Neural progenitor cell (in vitro differentiated cells): ENCODE results near the gene LTBP2.

Source experiments
- CTCF ChIP-seq: fragments of 200-600 bp; sonication (generic); IDR thresholded peaks from 2 replicates; pipeline ENCODE4 v1.5.1; 2017; ENCODE audit warnings: antibody characterized with exemption, mild to moderate bottlenecking
- EZH2 ChIP-seq: fragments of 200-600 bp; sonication (generic); IDR thresholded peaks from 2 replicates; pipeline ENCODE4 v1.6.1; 2017; ENCODE audit warnings: antibody characterized with exemption, mild to moderate bottlenecking, moderate library complexity
- EZH2phosphoT487 ChIP-seq: fragments of 200-600 bp; sonication (generic); IDR thresholded peaks from 2 replicates; pipeline ENCODE4 v1.6.1; 2017; ENCODE audit warnings: antibody characterized with exemption

DNA sequence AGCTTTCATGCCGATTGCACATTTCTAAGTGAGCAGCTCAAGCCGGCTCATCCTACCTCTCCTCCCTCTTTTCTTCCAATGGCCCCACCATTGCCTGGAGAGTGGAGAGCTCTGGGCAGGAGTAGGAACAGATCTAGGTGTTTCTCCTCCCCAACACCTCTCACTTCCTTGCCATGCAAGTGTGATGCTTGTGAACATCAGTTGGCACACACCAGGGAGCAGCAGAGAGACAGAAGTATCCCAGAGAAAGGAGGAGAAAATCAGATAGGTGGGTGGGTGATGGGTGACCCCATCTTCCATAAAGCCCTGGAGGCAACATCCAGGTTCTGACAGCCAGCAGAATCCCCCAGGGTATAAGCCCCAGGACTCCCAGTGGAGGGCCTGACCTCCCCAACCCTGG, 146.7 kb downstream of the LTBP2 start:
- no peak for TF ChIP-seq CTCF
- TF ChIP-seq EZH2 = no peak
- TF ChIP-seq EZH2phosphoT487 = no peak
